Mesothelial cell of epicardium (in vitro differentiated cells): ENCODE data around the gene ASPM. TPM values are rescaled to one million over a fixed set of nuclear protein-coding genes. Genes with fewer than 3 reads are reported as not detected.
A peak's percentile ranks its signal among the peaks of the same experiment; 100 is the strongest.

Experiments
- DNase-seq, 2 experiments: peaks; one replicate each; pipeline ENCODE4 v3.0.0; 2021; ENCODE audit warnings: low spot score in 2 of 2; ENCODE audit not compliant: unreplicated experiment in 2 of 2
- H3K27ac Mint-ChIP-seq: 2 replicates; pipeline ENCODE4 v1.8.0; 2021; ENCODE audit warnings: mixed read lengths
- H3K27me3 Mint-ChIP-seq: 2 replicates; pipeline ENCODE4 v1.8.0; 2021; ENCODE audit warnings: low read depth, mixed read lengths
- H3K36me3 Mint-ChIP-seq: 2 replicates; pipeline ENCODE4 v1.8.0; 2021; ENCODE audit warnings: mixed read lengths
- H3K4me1 Mint-ChIP-seq: 2 replicates; pipeline ENCODE4 v1.8.0; 2021; ENCODE audit warnings: mixed read lengths
- H3K4me3 Mint-ChIP-seq: 2 replicates; pipeline ENCODE4 v1.8.0; 2021; ENCODE audit warnings: mild to moderate bottlenecking, moderate library complexity, mixed read lengths
- H3K9me3 Mint-ChIP-seq: 2 replicates; pipeline ENCODE4 v1.8.0; 2021; ENCODE audit warnings: mixed read lengths
- total RNA-seq: library from RNA; stranded (reverse); gene quantifications from 3 replicates; pipeline ENCODE4 v1.2.1, GENCODE V29; 2021
- TF ChIP-seq, protein P1 (sequence below): fragments of 200-600 bp; sonication (generic); IDR thresholded peaks from one replicate; pipeline ENCODE4 v1.5.0; 2021; ENCODE audit warnings: antibody characterized with exemption; ENCODE audit not compliant: unreplicated experiment

The ASPM gene
- total RNA-seq, 1 donor from 2014 or later = 18.1 TPM

DNA sequence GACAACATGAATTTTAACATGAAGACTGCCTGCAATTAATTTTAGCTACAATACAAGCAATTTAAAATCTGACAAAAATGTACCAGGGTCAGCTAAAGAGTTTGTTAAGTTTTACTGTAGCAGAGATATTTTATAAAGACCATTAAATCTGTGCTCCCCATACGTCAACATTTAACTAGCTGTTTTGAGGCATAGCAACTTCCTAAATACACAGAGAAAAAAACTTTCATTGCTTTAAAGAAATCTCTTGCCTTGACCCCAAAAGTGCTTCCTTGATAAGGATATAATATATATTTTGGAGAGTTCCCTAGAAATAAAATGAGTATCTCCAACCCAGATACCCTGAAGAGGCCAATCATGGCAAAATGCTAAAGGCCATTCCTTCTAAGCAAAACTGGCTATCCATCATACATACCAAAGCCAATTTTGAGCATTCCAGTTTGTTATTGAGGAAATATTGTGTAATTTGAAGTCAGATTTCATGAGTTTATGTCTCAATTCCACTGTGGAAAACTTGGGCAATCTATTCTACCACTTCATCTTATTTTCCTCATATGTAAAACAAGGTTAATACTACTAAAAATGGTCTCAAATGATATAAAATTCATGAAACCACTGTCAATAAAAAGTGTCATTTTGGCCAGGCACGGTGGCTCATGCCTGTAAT lies 19.1 kb downstream of the ASPM start:
- DNase-seq = no peak
- Mint-ChIP-seq H3K36me3 (peaks cover 12% of the 10 kb centered on the region), H3K27ac (peak overlapping the region; percentile 97), H3K27me3 (no peaks in the 10 kb centered on the region), H3K4me3 (no peak overlapping the region), H3K9me3 (no peaks in the 10 kb centered on the region), H3K4me1 (peaks cover 35% of the 10 kb centered on the region)
- TF ChIP-seq, protein P1, sequence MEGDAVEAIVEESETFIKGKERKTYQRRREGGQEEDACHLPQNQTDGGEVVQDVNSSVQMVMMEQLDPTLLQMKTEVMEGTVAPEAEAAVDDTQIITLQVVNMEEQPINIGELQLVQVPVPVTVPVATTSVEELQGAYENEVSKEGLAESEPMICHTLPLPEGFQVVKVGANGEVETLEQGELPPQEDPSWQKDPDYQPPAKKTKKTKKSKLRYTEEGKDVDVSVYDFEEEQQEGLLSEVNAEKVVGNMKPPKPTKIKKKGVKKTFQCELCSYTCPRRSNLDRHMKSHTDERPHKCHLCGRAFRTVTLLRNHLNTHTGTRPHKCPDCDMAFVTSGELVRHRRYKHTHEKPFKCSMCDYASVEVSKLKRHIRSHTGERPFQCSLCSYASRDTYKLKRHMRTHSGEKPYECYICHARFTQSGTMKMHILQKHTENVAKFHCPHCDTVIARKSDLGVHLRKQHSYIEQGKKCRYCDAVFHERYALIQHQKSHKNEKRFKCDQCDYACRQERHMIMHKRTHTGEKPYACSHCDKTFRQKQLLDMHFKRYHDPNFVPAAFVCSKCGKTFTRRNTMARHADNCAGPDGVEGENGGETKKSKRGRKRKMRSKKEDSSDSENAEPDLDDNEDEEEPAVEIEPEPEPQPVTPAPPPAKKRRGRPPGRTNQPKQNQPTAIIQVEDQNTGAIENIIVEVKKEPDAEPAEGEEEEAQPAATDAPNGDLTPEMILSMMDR = no peak

DNA sequence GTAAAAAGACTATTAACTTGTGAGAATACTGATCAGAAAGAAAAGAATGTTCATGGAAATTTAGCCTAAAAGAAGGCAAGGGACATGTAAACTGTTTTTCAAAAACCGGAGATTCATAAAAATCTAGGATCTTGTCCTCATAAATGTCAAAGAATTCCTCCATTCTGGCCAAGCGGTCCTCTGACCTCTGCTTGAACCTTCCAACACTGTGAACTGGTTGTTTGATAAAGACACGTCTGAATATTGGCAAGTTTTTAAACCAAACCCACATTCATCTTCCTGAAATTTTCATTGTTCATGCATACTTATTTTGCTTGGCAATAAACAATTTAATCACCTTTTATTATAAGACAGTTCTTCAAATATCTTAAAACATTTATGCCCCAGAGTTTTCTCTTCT lies 19.8 kb downstream of the ASPM start:
- peaks cover 12% of the 10 kb centered on the region for H3K36me3 Mint-ChIP-seq
- DNase-seq = no peak
- peak overlapping the region; percentile 97 for H3K27ac Mint-ChIP-seq

DNA sequence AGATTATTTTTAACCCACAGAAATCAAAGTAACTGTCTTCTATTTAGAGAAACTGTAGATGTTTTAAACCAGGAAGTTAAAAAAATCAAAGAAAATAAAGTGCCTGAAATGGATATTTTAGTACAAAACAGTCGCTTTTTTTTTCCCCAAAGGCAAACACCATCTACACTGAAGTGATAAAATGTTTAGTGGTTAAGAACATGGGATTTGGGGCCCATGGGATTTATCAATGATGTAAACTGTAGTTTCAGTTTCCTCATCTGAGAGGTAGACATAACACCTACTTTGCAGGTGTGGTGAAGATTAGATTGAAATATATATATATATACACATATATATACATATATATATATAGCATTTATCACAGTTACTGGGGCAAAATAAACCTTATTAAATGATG lies 22.1 kb downstream of the ASPM start:
- TF ChIP-seq, protein P1 = no peak
- no peak for DNase-seq
- Mint-ChIP-seq H3K9me3 (no peaks in the 10 kb centered on the region), H3K4me1 (peaks cover 26% of the 10 kb centered on the region), H3K27me3 (no peaks in the 10 kb centered on the region), H3K27ac (no peak overlapping the region), H3K36me3 (peaks cover 10% of the 10 kb centered on the region), H3K4me3 (no peak overlapping the region)

More for the DNA sequence above, 19.8 kb downstream of the ASPM start:
- Mint-ChIP-seq H3K9me3 (no peaks in the 10 kb centered on the region), H3K4me1 (peaks cover 38% of the 10 kb centered on the region), H3K4me3 (peak overlapping the region; percentile 24), H3K27me3 (no peaks in the 10 kb centered on the region)
- TF ChIP-seq, protein P1 = no peak

DNA sequence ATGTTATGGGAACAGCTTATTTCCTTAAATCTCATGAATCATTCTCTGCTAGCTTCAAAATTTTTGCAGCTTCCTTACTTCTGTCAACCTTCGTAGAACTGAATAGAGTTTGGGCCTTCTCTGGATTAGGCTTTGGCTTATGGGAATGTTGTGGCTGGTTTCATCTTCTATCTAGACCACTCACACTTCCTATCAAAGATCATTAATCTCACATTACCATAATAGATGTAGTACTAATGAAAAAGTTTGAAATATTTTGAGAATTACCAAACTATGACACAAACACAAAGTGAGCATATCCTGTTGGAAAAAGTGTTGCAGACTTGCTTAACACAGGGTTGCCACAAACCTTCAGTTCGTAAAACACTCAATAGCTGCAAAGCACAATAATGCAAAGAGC lies 30.3 kb downstream of the ASPM start:
- Mint-ChIP-seq H3K4me1 (peaks cover 11% of the 10 kb centered on the region), H3K4me3 (no peak overlapping the region), H3K9me3 (peaks cover 13% of the 10 kb centered on the region), H3K27me3 (no peaks in the 10 kb centered on the region), H3K36me3 (peaks cover 43% of the 10 kb centered on the region), H3K27ac (no peak overlapping the region)
- no peak for DNase-seq
- TF ChIP-seq, protein P1 = no peak

DNA sequence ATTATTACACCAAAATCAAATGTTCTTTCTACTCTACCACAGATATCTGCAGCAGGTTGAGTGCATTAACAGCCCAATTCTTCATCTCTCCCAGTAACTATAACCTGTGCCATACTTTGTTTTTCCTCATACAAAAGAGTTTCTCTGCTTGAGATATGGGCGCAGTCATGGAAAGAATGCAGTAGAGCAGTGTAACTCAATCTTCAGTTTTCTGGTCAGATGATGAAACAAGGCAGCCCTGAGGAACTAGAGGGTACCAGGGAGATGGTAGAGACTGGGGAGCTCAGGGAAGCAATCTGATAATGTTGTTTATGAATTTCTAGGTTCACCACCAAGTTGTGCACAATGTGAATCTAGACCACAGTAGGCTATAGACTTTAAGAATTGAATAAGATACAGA lies 39.6 kb downstream of the ASPM start:
- H3K4me3 Mint-ChIP-seq = no peak overlapping the region
- DNase-seq = no peak
- H3K9me3 Mint-ChIP-seq = peaks cover 29% of the 10 kb centered on the region
- H3K36me3 Mint-ChIP-seq = peaks cover 51% of the 10 kb centered on the region
- no peaks in the 10 kb centered on the region for H3K4me1 Mint-ChIP-seq
- H3K27ac Mint-ChIP-seq = no peak overlapping the region
- H3K27me3 Mint-ChIP-seq = no peaks in the 10 kb centered on the region
- TF ChIP-seq, protein P1 = no peak
